Measurements from ENCODE around the gene BSN. TPM values are rescaled to one million over a fixed set of nuclear protein-coding genes. Genes with fewer than 3 reads are reported as not detected.

The BSN gene
- total RNA-seq, 2 experiments from 2014 or later, result 0.03 to 0.27 TPM

- DNase-seq (ENCODE audit: low spot score), result no peak
- intact Hi-C loops (cut with micrococcal nuclease; ENCODE audit: unreplicated experiment), result no loop called here
- peaks cover 21% of the 10 kb centered on the region for H3K36me3 ChIP-seq (ENCODE audit: insufficient read depth, low read length)
- H2AFZ ChIP-seq (ENCODE audit: low read length), result no peak overlapping the region
- H3K9me3 ChIP-seq (ENCODE audit: low read length), result no peaks in the 10 kb centered on the region
- H3K4me1 ChIP-seq (ENCODE audit: insufficient read depth, low read length, poor library complexity, severe bottlenecking), result no peaks in the 10 kb centered on the region
- no peak overlapping the region for H3K4me2 ChIP-seq (ENCODE audit: low read length)
- no peak overlapping the region for H3K4me3 ChIP-seq (ENCODE audit: low read depth, low read length, poor library complexity, severe bottlenecking)
- H3K27ac ChIP-seq (ENCODE audit: low read depth, low read length, poor library complexity, severe bottlenecking), result no peak overlapping the region
- ChIA-PET POLR2A (interaction anchor here (0.6 to 1.0 kb wide), 2 partner anchors 35 to 505 kb away, joined by 3 read pairs; partner anchors contain the start of gene BSN), CTCF (ENCODE audit: unreplicated experiment) (no interaction called here)
- no TSS peak for BruUV-seq (replicated peaks)
- TF ChIP-seq CTCF (conservative IDR thresholded peaks at IDR 0.05; ENCODE audit: low read length) (no peak), EZH2phosphoT487 (IDR thresholded peaks at IDR 0.05; ENCODE audit: borderline replicate concordance, low read depth, low read length) (no peak)
- H3K79me2 ChIP-seq (ENCODE audit: insufficient read depth, low read depth, low read length), result no peaks in the 10 kb centered on the region
- no peaks in the 10 kb centered on the region for H3K9me2 ChIP-seq (ENCODE audit: insufficient read depth, low read length)
- no peaks in the 10 kb centered on the region for H4K20me1 ChIP-seq (ENCODE audit: insufficient read depth, low read length)
Observed at GRCh38 chr3:49519296-49519695, 35.0 kb upstream of the BSN start.

DNA sequence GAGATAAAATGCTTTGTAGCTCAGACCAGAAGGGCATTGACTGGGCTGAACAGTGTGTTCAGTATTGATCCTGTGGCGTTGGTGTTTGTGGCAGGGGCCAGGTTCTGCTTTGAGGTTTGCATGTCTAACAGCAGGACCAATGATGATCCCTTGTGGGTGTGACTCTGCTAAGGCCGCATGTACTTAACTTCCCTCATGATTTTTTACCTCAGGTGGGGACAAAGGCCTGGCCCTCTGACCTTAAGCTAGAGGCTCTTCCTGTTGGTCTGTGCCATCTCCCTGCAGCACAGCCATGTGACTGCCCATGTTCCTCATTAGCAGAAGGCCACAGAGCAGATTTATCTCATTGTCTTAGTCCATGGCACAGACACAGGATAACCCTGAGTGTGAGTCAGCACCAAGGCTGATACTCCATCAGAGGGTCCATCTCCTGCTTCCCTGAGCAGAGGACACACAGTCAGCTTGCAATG, 34.3 kb upstream of the BSN start:
- Histone ChIP-seq H3K4me2 (ENCODE audit: low read length) (no peak overlapping the region), H3K36me3 (ENCODE audit: insufficient read depth, low read length) (peaks cover 21% of the 10 kb centered on the region), H3K9me3 (ENCODE audit: low read length) (no peaks in the 10 kb centered on the region), H3K9me2 (ENCODE audit: insufficient read depth, low read length) (no peaks in the 10 kb centered on the region), H3K79me2 (ENCODE audit: insufficient read depth, low read depth, low read length) (no peaks in the 10 kb centered on the region), H2AFZ (ENCODE audit: low read length) (no peak overlapping the region), H3K27ac (ENCODE audit: low read depth, low read length, poor library complexity, severe bottlenecking) (no peak overlapping the region), H3K4me1 (ENCODE audit: insufficient read depth, low read length, poor library complexity, severe bottlenecking) (no peaks in the 10 kb centered on the region), H3K4me3 (ENCODE audit: low read depth, low read length, poor library complexity, severe bottlenecking) (no peak overlapping the region), H4K20me1 (ENCODE audit: insufficient read depth, low read length) (no peaks in the 10 kb centered on the region)
- no peak for DNase-seq (ENCODE audit: low spot score)
- POLR2A ChIA-PET, result interaction anchor here (0.6 to 1.0 kb wide), 2 partner anchors 34 to 505 kb away, joined by 3 read pairs; partner anchors contain the start of gene BSN
- BruUV-seq (replicated peaks), result no TSS peak
- CTCF ChIA-PET (ENCODE audit: unreplicated experiment), result no interaction called here
- TF ChIP-seq CTCF (conservative IDR thresholded peaks at IDR 0.05; ENCODE audit: low read length) (no peak), EZH2phosphoT487 (IDR thresholded peaks at IDR 0.05; ENCODE audit: borderline replicate concordance, low read depth, low read length) (no peak)
- intact Hi-C loops (cut with micrococcal nuclease; ENCODE audit: unreplicated experiment), result no loop called here

Data from OCI-LY7 (cell line).